ENCODE measurements around the gene CADM2.

The CADM2 gene

DNA sequence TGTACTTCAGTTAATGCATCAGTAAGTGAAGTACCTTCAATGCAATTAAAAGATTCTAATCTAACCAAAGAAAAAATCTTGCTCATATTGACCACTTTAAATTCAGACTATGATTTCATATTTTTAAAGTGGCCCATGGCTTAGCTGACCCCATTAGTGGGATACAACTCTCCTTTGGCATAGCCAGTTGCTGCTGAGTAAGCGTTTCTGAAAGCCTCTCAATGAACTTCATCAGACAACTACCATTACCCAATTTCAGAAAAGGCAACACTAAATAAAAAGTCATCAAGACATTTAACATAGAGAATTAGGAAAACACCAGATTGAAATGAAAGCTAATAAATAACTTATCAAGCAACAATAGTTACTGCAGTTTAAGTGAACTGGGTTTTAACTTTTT, 27.0 kb downstream of the CADM2 start:
- no peak for DNase-seq

GRCh38 chr3:84987706-84988504, 29.1 kb downstream of the CADM2 start:
- DNase-seq = no peak

- DNase-seq = no peak
Measured at GRCh38 chr3:84989102-84989501, 30.3 kb downstream of the CADM2 start.

DNA sequence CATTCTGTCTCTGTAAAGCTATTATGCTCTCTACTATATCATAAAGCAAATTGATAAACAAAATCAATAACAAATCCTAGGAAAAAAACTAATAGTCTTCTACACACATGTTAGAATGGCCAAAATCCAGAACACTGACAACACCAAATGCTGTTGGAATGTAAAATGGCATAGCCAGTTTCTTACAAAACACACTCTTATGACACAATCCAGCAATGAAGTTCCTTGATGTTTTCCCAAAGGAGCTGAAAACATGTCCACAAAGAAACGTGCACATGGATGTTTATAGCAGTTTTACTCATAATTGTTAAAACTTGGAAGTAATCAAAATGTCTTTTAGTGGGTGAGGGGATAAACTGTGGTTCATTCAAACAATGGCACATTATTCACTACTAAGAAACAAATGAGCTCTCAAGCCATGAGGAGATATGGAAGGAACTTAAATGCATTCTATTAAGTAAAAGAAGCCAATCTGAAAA, 32.7 kb downstream of the CADM2 start:
- DNase-seq = no peak

DNA sequence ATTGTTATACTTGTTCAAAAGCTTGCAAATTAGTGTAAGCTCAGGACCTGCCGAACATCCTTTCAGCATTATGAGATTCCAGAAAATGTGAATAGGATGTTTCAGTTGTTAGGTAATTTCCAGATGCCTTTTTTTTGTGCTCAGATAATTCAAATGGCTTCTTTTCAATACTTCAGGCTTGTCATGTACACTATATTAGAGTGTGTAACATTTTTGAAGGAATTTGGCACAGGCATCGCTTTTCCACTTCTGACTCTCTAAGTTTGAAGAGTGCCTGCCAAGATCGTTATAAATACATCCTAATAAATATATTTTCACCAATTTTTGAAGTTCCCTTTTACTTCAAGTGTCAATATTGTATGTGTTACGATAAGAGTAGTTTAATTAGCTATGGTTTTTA, 35.2 kb downstream of the CADM2 start:
- DNase-seq = no peak

DNA sequence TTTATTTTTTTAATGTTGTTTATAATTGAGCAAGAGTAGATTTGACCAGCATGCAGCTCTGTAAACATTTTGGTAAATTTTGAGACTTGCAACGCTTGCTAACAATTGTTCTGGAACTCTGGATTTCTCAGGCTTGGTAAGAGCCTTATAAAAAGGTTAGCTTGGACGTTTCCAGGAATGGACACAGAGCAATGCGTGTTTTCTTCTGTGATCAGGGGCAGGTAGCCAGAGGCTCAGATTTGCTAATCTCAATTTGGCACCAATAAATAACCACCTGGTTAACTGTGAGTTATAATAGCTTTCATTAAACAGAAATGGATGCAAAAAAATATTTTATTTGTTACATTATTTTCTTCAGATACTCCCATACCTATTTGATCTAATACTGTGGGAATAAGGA, 39.8 kb downstream of the CADM2 start:
- DNase-seq = no peak

GRCh38 chr3:85003479-85003878, 44.7 kb downstream of the CADM2 start:
- no peak for DNase-seq

DNA sequence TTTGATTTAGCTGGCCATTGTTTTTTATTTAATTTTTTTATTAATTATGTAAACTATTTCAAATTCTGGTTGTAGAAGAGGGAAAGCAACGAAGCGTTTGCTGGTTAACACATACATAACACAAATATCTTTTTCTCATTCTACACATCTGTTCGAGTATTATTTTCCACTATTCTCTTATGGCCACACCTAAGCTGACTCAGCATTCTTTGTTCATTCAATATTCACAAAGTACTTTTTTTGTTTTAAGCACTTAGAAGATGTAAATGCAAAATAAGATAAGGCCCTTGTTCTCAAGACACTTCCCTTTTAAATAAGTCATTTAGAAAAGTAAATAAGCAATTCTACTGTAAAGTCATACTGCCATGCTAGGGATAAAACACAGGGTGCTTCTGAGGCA, 45.4 kb downstream of the CADM2 start:
- DNase-seq = no peak

DNA sequence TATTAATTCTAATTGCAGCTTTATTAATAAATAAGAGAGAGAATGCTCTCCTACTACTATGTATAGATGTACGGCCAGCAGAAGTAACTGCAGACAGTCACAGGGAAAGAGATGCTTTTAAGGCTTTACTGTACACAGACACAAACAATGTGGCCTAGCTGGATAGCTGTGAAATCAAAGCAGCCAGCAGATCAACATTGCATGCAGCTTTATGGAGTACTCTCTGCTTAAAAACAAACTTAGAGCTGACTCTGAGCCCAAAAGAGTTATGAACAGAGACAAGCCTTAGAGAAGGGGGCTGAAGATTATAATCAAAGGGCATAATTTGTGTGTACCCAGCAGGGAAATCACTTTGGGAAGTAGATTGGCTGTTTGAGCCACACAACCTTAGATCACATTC, 47.2 kb downstream of the CADM2 start:
- no peak for DNase-seq

DNA sequence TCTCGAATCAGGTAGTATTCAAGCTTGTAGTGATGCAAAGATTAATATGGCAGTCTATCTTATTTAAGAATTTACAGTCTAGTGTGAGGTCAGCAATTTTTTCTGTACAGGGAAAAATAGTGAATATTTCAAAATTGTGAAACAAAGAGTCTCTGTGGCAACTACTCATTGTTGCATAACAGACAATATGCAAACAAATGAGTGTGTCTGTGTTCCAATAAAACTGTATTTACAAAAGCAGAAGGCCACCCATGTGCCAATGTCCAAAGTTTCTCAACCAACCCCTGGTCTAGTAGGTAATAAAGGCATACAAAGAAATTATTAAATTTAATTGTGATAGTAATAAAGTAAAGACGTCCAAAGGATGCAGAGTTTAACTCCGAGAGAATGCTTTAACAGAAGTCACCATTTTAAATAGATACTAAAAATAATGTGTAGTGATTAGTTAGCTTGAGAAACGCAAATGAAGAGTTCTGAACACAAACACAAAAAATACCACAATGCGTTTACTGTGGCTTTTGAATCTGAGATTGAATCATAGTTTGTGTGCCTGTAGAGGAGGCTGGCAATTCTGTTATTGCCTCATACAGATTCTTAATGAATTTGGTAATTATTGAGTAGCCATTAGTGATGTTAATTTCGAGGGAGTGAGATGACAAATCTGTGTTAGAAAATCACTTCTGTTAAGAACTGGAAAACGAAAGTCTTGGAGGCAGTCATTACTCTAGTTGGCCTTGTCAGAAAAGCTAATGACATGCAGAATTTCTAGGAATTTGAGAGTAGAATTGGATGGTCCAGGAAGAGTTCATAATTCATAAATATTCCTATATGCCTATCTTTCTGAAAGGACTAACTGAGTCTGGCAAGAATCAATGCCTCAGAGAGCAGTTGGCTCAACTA, 48.7 kb downstream of the CADM2 start:
- no peak for DNase-seq

DNA sequence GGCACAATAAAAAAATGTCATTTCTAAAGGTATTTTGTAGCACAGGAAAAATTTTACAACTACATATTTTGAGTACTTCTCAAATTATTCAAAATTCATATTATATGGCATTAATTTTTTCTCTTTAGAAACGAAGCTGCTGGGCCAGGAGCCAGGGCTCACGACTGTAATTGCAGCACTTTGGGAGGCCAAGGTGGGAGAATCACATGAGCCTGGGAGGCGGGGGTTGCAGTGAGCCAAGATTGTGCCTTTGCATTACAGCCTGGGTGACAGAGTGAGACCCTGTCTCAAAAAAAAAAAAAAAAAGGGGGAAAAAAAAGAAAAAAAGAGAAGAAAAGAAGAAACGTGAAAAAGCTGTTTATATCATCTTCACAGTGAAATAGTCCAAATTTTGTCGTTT, 62.0 kb downstream of the CADM2 start:
- no peak for DNase-seq

GRCh38 chr3:85030052-85030451, 71.3 kb downstream of the CADM2 start:
- no peak for DNase-seq

DNA sequence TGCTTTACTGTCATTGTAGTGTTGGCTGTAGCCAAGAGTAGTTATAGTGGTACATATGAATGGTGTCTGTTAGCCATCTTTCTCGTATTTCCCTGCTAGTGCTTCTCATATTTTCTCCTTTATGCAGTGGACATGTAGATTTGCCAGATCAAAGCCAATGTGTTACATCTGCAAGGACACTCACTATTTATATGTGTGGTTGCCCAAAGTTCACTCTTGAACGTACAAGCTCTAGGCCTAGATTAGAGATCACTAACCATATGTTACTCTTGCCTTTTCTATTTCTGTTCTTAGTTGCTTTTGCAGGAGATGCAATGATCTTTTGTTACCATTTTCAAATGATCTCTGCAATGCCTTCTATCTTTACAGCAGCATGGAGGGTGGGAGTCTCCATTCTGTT, 78.4 kb downstream of the CADM2 start:
- DNase-seq = no peak

- DNase-seq = no peak
Measured at GRCh38 chr3:85041001-85041400, 82.2 kb downstream of the CADM2 start.

GRCh38 chr3:85041562-85042055, 82.8 kb downstream of the CADM2 start:
- DNase-seq = no peak

DNA sequence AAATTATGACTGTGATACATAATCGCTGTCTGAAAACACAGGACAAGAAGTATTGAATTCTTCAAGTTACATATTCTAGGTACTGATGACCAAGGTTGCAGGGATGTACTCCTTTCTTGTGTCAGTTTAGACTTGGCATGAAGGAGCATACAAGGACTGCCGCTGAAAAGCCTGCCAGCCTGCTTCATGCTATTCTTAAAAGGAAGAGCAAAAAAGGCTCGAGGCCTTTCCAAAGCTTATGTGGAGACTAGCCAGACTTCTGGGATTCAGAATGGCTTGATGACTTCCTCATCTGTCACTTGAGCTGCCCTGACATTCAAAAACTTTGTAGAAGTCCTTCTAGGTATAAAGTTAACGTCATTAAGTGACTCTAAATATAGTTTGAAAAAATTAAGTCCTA, 92.0 kb downstream of the CADM2 start:
- DNase-seq = no peak

DNA sequence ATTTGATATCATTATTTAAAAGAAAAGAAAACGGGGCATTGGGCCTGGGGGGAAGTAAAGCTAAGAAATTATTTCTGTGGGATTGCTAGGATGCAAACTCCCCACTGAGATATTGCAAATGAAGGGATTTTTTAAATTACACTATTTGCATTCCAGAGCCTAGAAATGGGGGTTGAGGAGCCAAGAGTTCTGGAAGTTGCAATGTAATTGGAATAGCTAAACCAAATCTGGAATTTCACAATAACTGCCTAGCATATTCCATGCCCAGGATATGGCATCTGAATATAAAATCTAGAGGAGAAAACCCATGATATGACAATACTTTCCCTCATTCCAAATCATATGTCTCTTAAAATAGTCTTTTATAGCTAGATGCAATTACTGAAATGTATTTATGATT, 93.0 kb downstream of the CADM2 start:
- DNase-seq = no peak

GRCh38 chr3:85053626-85054025, 94.8 kb downstream of the CADM2 start:
- DNase-seq = no peak

- no peak for DNase-seq
Measured at GRCh38 chr3:85054579-85054978, 95.8 kb downstream of the CADM2 start.

DNA sequence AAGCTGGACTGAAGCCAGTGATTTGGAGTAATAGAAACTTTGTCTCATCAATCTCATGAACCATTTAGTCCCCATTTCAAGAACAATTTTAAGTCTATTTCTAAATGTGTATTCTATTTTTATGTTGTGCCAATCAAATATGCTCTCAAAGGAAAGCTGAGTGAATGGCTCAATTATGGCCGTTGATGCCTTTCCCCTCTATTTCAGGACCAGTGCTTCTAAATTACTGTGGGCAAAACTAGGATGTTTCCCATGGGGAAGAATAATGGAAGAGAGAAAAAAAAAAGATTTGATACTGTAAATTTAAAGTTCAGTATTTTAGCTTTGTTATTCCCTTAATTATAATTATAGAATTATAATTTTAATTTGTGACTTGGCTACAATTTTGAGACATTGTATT, 110.1 kb downstream of the CADM2 start:
- DNase-seq = no peak

DNA sequence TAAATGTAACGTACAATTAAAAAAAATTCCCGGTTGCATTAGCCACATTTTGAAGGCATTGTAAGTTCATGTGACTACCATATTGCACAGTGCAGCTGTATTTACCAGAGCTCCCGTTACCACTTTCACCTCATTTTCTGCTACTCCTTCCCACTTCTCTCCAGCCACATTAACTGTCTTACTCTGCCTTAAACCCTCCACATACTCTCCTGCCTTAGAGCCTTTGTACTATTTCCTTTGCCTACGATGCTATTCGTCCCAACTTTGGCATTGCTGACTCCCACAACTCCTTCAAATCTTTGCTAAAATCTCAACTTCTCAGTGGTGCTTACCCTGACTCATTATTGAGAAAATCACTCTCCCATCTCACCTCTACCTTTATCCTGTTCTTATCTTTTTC, 115.2 kb downstream of the CADM2 start:
- no peak for DNase-seq

DNA sequence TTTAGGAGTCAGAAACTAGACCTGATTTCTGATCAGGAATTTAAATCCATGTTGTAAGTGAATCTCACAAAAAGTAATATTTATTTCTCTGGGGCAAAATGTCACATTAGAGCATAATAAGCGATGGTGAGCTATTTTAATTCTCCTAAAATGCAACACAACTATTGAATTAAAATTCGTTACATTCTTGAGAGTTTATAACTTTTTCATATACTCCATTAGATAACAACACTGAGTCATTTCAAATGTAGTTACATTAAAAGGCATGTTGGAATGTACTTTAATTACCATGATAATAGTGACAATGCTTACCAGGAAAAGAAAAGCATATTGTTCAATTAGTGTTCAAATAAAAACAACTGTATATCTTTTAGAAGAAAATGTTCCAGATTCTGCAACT, 116.9 kb downstream of the CADM2 start:
- DNase-seq = no peak

DNA sequence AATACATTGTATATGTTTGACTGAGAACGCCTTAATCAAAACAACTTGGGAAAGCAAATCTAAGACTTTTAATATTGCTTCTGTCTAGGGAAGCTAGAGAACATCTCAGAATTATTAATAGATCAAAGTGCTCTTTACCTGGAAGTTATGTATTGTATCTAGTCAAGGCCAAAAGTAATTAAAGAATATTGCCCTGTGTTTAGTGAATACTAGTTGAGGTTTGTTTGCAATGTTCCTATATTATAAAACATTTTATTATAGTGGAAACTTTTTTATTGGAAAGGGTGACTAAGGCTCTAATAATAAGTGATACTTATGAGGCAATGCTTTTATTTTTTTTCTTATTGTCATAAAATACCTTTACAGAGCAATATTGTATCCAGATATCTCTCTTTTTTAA, 118.2 kb downstream of the CADM2 start:
- DNase-seq = no peak
